LNCaP clone FGC (cell line): Measurements from ENCODE around the gene AMDHD2.
A peak's percentile ranks its signal among the peaks of the same experiment; 100 is the strongest.

Experiments used
- DNase-seq: peaks from one replicate; pipeline ENCODE4 v3.0.0-alpha.2; 2011; ENCODE audit warnings: low read depth
- H3K4me3 ChIP-seq: 2 replicates; pipeline ENCODE4 v1.5.1; 2011; ENCODE audit warnings: mild to moderate bottlenecking, low read depth, low read length, control low read depth
- CTCF ChIP-seq: IDR thresholded peaks from 2 replicates; pipeline ENCODE4 v1.5.1; 2012; ENCODE audit warnings: mild to moderate bottlenecking; ENCODE audit not compliant: control insufficient read depth, insufficient read depth; ENCODE audit errors: extremely low read depth

The AMDHD2 gene

GRCh38 chr16:2527784-2528100 is 7.6 kb downstream of the AMDHD2 start:
- TF ChIP-seq CTCF: no peak
- no peak for DNase-seq
- H3K4me3 ChIP-seq: no peak overlapping the region

GRCh38 chr16:2528161-2529060 is 8.2 kb downstream of the AMDHD2 start:
- no peak for TF ChIP-seq CTCF
- H3K4me3 ChIP-seq: no peak overlapping the region
- DNase-seq: no peak

GRCh38 chr16:2529061-2529931 is 9.1 kb downstream of the AMDHD2 start:
- no peak overlapping the region for H3K4me3 ChIP-seq
- no peak for TF ChIP-seq CTCF
- no peak for DNase-seq

GRCh38 chr16:2529961-2530628 is 9.9 kb downstream of the AMDHD2 start:
- DNase-seq: no peak
- no peak for TF ChIP-seq CTCF
- no peak overlapping the region for H3K4me3 ChIP-seq

GRCh38 chr16:2530629-2531318 is 10.6 kb downstream of the AMDHD2 start:
- TF ChIP-seq CTCF: no peak
- no peak for DNase-seq
- peak overlapping the region; percentile 62; the same call in 1 of the 2 replicates for H3K4me3 ChIP-seq

GRCh38 chr16:2531371-2531695 is 11.2 kb downstream of the AMDHD2 start, which contains the start of gene CEMP1:
CEMP1 (minus strand) TSS chr16:2531408; CDS start chr16:2531073, 335 bp downstream.
- H3K4me3 ChIP-seq: peak within 1 kb of the TSS; percentile 62
- DNase-seq: no peak
- no peak for TF ChIP-seq CTCF
